Kidney tubule cell (primary cell): ENCODE data around the gene ZNF574.
A peak's percentile ranks its signal among the peaks of the same experiment; 100 is the strongest.
"Not testable (repeated sequence)": the region's sequence is repeated elsewhere in the genome, so short reads cannot be mapped to it uniquely, and the experiment has no call there.

Experiments
- DNase-seq: peaks from one replicate; pipeline ENCODE4 v3.0.0-alpha.2; 2018; ENCODE audit warnings: low spot score

ZNF574 gene

GRCh38 chr19:42075616-42076379 is at the start of gene ZNF574:
TSS of gene ZNF574 (plus strand) at chr19:42076166. CDS start at chr19:42078607, 2,441 bp downstream.
- peak; percentile 100 for DNase-seq

GRCh38 chr19:42028304-42029216 is 47.4 kb upstream of the ZNF574 start:
- no peak for DNase-seq

GRCh38 chr19:42030645-42031440 is 45.1 kb upstream of the ZNF574 start:
- DNase-seq, result no peak

- peak; percentile 90 for DNase-seq
Observed at GRCh38 chr19:42032431-42032830, 43.5 kb upstream of the ZNF574 start.

GRCh38 chr19:42033413-42033812 is 42.6 kb upstream of the ZNF574 start:
- no peak for DNase-seq

GRCh38 chr19:42034640-42035391 is 41.1 kb upstream of the ZNF574 start:
- peak; percentile 86 for DNase-seq

- DNase-seq, result no peak
Observed at GRCh38 chr19:42037649-42038048, 38.3 kb upstream of the ZNF574 start.

- peak; percentile 18 for DNase-seq
Observed at GRCh38 chr19:42038666-42039065, 37.3 kb upstream of the ZNF574 start.

- DNase-seq, result no peak
Observed at GRCh38 chr19:42040031-42040430, 35.9 kb upstream of the ZNF574 start.

GRCh38 chr19:42040491-42040890 is 35.5 kb upstream of the ZNF574 start:
- not testable (repeated sequence) for DNase-seq

GRCh38 chr19:42042455-42043170 is 33.4 kb upstream of the ZNF574 start:
- DNase-seq, result no peak

- DNase-seq, result no peak
Observed at GRCh38 chr19:42045575-42045974, 30.4 kb upstream of the ZNF574 start.

- no peak for DNase-seq
Observed at GRCh38 chr19:42048992-42049391, 27.0 kb upstream of the ZNF574 start.

GRCh38 chr19:42051166-42052115 is 24.5 kb upstream of the ZNF574 start:
- DNase-seq, result peak; percentile 90

- no peak for DNase-seq
Observed at GRCh38 chr19:42052241-42052863, 23.6 kb upstream of the ZNF574 start.

GRCh38 chr19:42053037-42053935 is 22.7 kb upstream of the ZNF574 start:
- DNase-seq, result no peak

GRCh38 chr19:42054205-42054604 is 21.8 kb upstream of the ZNF574 start:
- DNase-seq, result no peak

GRCh38 chr19:42057846-42058245 is 18.1 kb upstream of the ZNF574 start:
- no peak for DNase-seq
